Suppressor macrophage treated with lipopolysaccharide for 1 hour (primary cell): ENCODE measurements around the gene PTPA.
"Not testable (repeated sequence)": the region's sequence is repeated elsewhere in the genome, so short reads cannot be mapped to it uniquely, and the experiment has no call there.

Experiments used
- DNase-seq, 3 donors: peaks; one replicate each; pipeline ENCODE4 v3.0.0-alpha.2; 2020 to 2022

Gene PTPA

DNA sequence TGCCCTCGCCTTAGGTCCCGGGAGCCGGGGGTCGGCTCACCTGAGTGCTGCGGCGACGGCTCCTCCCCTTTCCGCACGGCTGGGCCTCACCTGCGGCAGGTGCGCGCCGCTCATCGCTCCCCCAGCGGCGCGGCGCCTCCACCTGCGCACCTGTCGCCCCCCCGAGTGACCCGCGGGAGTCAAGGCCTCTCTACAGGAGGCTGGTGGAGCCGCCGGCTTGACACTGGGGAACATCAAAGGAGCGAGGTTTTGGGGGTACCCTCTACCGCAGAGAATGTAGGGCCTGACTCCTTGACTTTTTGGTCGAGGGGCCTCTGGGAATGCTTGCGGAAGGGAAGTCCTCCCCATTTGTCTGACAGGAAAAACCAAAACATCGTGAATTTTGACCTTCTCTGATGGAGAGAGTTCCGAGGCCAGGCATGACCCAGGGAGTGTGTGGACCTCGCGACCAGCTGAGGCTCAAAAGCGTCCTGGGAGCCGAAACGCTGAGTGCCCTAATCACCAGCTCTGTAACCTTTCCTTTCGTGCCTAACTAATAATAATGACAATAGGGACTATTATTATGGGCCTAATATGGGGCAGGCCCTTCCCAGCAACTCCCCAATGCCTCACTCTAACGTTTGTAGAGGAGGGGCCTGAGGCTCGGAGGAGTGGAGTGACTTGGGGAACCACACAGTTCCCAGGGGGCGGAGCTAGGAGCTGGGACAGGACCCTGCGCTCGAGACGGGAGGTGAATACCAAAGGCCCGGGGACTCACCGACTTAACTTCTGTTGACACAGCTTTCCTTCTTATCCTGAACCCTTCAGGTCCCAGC is 67.6 kb downstream of the PTPA start:
- DNase-seq: peak in 2 of 3 donors; percentile 25 to 50

DNA sequence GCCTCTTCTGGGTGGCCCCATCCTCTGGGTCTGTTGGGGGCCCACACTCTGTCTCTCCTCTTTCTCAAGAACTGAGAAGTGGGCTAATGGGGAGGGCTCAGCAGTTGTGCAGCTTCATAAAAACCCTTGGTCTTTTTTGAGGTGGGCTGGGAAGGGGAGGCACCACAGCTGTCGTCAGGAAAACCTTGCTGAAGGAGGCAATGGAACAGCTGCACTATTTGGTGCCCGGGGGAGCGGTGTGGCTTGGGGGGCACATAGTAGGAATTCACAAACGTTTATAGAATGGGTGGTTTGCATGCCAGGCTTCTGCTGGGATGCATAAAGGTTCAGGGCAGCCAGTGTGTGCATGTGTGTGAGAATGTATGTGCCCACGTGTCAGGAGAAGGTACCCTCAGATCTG is 70.0 kb downstream of the PTPA start:
- no peak for DNase-seq

DNA sequence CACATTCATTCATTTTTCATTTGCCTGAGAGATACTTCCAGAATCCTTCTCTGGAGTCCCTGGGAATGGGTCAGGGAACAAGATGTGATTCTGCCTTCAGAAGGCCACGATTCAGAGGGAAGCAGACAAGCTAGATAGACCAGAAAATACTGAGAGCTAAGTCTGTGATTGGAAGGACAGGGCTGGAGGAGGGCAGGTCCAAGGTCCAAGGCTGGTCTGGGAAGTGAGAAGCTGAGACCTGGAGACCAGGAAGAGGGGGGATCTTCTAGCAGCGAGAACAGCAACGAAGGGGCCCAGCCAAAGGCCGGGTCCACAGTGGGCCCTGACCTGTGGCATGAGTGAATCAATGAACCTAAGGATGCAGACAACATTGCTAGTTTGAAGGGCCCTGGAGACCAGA is 70.9 kb downstream of the PTPA start:
- DNase-seq: no peak

DNA sequence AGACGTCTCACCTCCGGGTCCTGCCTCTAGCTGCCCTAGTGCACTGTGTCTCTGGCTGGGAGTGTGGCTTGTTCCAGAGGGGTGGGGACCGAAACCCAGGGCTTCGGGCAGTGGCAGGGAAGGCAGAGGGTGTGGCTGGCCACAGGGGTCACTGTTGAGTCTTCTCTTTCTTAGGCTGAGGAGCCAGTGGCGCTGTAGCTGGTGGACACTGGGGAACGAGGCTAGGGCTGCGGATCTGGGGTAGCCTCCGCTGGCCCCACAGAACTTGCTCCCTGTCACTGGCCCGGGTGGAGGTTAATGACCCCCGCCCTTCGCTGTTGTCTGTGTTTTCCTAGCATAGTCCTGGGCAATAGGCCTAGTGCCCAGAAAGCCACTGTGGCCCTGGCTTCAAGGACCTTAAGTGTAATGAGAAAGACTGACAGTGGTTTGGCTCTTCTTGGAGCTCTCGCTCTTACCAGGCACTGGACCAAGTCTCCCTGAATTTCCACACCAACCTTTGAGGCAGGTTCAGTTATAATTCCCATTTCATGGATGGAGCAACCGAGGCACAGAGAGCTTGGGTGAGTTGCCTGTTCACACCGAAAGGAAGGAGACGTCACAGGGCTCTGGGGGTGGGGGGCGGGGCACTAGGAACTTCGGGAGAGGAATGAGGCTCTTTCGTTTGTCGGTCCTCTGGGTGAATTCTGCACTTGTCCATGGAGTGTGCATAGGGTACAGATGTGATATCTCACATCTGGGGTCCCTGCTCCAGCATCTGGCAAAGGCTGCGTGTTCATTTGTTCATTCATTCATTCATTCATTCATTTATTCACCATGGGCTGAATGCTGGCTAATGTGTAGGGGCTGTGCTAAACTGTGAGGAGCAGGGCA is 71.6 kb downstream of the PTPA start:
- DNase-seq: peak; percentile 59 to 80 (median 63)

DNA sequence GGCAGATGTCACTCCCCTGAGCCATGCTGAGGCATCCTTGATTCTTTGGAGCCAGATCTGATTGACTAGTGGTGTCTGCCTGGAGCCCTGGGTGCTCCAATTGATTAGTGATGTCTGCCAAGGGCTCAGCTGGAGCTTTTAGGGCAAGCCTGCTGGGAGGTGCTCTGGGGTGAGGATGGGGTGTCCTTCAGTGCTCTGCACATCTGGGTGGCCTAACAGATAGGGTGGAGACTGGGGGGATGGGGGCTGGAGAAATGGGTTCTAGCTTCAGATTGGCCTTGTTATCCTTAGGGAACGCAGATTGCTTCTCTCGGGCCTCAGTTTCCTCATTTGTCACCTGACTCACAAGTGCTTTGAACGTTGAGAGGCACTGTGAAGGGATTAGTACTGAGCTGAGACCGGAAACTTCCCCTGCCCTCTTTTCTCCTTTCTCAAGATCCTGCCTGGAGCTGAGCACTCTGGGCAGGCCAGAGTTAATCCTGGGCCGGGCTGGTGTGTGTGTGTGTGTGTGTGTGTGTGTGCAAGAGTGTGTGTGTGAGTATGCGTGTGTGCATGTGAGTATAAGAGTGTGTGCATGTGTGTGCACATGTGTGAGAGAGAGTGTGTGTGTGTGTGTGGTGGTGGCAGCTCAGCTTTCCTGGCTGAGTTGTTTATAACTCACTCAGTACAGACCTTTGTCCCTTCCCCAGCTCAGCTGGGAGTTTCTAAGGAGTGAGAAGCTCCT is 72.4 kb downstream of the PTPA start:
- no peak for DNase-seq

DNA sequence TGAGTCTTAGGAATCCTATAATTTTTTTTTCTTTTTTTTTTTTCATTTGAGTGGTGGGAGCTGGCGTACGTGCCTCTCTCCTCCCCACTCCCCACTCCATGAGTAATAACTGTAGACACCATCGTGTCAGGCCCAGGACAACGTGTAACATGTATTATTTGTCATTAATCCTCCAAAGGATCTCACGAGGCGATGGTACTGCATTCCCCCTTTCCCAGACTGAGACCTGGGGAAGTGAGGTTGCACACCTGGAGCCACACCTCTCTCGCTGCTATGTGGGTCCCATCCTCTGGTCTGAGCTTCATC is 73.0 kb downstream of the PTPA start:
- no peak for DNase-seq

DNA sequence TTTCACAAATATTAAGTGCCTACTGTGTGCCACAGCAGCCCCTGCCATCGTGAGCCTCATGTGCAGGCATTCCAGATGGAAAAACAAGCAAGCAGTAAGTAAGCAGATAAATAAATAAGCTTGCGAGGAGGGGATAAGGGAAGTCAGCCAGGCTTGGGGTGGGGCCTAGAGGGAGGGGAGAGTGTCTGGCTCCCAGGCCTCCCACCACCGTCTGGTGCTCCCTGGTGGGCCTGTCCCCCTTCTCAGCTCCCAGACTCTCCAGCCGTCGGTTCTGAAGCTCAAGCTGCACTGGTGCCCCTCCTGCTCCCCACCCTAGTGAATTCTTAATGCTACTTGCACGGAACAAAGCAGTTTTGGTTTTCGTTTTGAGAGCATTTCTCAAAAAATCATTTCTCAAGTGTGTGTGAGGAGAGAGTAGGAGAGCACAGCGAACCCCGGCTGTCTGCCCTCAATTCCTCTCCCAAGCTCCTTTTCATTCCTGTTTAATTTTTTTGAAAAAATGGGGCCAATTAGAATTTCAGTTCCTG is 73.4 kb downstream of the PTPA start:
- no peak for DNase-seq

DNA sequence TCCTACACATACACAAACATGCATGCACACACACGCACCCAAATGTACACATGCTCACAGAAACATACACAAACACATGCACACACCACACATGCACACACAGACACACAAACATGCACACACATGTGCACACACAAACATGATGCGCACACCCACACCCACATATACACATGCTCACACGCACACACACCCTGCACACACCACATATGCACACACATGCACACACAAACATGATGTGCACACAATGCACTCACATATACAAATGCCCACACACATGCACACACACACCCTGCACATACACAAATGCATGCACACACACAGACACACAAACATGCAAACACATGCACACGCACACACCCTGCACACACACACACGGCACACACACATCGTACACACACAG is 74.2 kb downstream of the PTPA start:
- no peak for DNase-seq

DNA sequence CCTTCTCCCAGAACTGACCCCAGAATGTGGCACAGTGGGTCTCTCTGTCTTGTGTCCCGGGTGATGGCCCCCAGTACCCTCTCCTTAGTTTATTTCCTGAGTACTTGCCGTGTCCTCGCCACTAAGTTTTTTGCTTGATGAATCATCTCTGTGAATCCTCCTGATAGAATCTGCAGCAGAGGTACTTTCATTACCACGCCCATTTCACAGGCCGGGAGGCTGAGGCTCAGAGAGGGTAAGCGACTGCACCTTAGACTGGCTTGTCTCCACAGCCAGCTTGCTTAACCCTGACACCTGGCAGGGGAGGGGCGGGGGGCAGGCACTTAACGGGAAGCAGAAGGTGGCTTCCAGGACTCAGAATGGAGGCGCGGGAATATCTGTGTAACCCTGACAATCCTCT is 74.8 kb downstream of the PTPA start:
- no peak for DNase-seq

DNA sequence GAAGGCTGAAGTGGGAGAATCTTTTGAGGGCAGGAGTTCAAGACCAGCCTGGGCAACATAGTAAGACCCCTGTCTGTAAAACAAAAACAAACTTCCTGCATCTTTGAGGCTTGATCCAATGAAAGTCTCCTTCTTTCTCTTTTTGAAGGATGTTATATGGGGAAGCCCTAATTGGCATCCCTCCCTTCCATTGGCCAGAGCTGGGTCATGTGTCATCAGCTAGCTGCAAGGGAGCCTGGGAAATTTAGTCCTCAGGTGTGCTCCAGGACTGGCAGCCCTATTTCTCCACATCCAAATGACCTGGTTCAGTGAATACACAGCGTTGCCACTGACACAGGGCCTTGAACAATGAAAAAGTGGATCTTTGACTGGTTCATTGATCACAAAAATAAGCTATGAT is 75.8 kb downstream of the PTPA start:
- no peak for DNase-seq

DNA sequence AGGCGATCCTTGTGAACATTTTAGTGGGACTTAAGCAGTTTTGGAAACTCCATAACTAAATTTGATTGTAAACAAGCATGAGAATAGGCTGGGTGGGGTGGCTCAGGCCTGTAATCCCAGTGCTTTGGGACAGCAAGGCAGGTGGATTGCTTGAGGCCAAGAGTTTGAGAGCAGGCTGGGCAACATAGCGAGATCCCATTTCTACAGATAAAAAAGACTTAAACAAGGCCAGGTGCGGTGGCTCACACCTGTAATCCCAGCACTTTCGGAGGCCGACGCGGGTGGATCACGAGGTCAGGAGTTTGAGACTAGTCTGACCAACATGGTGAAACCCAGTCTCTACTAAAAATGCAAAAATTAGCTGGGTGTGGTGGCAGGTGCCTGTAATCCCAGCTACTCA is 78.8 kb downstream of the PTPA start:
- DNase-seq: not testable (repeated sequence)

DNA sequence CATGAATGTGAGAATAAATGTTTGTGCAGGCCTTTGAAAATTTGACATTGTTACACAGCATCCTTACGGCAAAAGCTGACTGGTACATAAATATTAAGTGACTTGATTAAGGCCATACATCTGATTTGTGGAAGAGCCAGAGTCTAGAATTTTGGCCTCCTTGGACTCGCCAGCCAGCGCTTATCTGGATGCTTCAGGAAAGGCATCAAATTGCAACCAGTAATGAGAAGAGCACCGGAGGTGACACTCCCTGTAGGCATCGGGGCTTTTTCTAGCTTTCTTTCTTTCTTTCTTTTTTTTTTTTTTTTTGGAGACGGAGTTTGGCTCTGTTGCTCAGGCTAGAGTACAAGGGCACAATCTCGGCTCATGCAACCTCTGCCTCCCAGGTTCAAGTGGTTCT is 80.0 kb downstream of the PTPA start:
- DNase-seq: no peak

DNA sequence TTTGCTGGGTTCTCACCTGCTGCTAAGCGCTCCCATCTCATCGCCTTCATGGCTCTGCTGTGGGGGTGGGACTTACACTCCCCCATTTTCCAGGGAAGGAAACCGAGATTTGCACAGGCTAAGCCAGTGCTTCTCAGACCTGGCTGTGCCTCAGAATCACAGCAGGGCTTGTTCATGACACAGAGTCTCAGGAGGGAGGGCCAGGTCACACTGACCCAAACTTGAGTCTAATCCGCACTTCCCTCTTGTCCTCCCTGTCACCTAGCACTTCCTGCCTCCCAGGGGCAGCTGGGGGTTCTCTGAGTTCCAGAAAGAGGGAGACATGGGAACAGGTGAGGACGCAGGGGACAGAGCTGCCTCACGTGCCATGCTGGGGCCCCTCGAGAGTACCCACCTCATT is 82.4 kb downstream of the PTPA start:
- DNase-seq: no peak

DNA sequence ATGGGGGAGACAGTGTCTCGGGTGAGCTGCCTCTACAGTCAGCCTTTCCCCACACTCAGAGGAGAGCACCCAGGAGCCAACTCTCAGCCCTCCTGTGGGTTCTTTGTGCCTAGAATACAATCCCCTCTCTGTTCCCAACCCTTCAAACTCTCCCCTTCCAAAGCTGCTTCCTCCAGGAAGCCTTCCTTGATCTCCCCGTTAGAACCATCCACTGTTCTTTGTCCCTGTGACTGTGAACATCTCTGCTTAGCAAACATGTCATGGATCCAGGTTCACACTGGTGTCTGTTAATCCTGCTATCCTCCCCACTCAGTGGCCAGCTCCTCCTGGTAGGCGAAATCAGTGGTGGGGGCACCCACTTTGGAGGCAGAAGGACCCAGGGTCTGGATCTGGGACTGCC is 83.0 kb downstream of the PTPA start:
- no peak for DNase-seq

DNA sequence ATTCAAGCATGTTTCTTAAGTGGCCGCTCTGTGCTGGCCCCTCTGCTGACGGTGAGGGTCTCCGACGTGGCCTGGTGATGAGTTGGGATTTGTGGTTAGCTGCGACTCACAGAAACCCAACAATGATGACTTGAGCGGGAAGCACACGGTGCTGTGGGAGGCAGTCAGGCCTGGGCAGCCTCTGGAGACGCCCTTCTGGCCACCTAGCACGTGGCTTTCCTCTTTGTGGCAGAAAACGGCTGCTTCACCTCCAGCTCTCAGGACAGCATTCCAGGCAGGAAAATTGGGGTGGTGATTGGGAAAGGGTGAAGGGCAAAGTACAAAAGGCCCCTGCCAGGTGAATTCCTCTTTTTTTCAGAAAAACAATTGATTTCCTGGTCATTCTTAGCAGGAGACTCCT is 84.4 kb downstream of the PTPA start:
- DNase-seq: peak in 2 of 3 donors; percentile 19 to 32

DNA sequence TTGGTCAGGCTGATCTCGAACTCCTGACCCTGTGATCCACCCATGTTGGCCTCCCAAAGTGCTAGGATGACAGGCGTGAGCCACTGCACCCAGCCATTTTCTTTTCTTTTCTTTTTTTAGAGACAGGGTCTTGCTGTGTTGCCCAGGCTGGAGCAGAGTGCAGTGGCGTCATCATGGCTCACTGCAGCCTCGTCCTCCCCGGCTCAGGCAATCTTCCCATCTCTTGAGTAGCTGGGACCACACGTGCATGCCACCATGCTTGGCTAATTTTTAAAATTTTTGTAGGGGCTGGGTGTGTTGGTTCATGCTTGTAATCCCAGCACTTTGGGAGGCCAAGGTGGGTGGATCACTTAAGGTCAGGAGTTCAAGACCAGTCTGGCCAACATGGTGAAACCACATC is 85.8 kb downstream of the PTPA start:
- not testable (repeated sequence) for DNase-seq

DNA sequence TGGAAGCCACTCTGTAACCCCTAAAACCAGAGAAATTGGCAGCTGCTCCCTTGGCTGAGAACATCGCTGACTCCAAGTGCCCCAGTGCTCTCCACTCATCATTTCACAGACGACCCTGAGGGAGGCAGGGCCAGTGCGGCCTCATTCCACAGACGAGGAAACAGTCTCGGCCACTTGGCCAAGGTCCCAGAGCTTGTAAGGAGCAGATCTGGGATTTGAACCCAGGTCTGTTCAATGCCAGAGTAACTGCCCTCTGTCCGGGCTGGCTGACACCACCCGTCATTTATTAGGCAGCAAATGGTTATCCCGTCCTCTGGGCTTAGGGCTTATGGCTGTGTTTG is 86.7 kb downstream of the PTPA start:
- no peak for DNase-seq
